GM12872 (cell line): ENCODE data around the gene SHISAL2A.

Experiments used
- CTCF ChIP-seq: IDR thresholded peaks from 3 replicates; pipeline ENCODE4 v1.5.1; 2011; ENCODE audit warnings: low read depth, mild to moderate bottlenecking, low read length, moderate library complexity; ENCODE audit not compliant: insufficient read depth

Gene SHISAL2A

DNA sequence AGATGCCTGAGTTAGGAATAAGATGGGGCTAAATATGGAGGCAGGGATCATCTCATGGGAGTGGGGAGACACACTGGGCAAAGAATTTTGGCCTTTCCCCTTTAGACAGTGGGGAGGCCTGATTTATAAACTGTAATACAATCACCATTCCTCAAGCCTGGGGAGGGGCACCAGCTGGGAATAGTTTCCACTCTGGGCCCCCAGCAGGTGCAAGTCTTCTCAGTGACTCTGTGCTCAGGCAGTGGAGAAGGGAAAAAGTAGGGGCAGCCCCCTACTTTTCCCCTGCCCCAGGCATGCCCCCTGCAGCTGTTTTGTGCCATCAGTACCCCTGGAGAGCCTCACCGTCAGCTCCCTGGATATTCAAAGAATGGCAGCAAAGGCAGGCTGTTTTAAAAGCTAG is 46.1 kb downstream of the SHISAL2A start:
- TF ChIP-seq CTCF = no peak

DNA sequence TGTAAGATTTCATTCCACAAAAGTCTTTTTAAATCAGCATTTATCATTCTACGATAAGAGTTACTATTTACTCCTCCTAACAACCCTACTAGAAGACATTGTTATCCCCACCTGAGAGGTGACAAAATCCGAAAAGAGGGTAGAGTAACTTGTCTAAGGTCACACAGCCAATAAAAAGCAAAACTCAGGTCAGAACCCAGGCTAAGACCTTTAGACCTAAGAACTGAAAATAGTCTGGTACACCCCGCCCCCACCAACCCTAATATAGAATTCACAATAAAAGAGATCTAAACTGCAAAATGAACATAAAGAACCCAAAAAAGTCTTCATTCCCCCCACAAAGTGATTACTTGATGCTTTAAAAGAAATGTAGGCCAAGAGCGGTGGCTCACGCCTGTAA is 46.5 kb downstream of the SHISAL2A start:
- TF ChIP-seq CTCF = no peak

GRCh38 chr1:52680353-52680752 is 47.4 kb downstream of the SHISAL2A start:
- TF ChIP-seq CTCF = no peak

DNA sequence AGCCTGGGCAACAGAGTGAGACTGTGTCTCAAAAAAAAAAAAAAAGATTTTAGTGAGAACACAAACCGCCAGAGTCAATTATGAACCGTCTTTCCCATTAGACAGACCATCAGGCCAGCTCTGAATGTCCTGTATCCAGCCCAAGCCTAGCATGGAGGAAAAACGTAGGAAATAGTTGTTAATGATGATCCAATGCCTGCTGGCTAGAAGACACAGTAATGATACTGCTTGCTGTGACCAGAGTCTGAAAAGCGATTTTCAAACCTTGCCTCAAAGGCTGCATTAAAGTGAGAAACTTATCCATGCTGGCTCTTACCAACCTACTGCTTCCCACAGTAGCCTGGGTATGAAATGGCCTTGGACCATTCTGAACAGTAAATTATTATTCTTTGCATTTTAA is 48.2 kb downstream of the SHISAL2A start:
- TF ChIP-seq CTCF = no peak

GRCh38 chr1:52683367-52683940 is 50.5 kb downstream of the SHISAL2A start:
- no peak for TF ChIP-seq CTCF

- TF ChIP-seq CTCF = no peak
Observed at GRCh38 chr1:52684545-52684944, 51.6 kb downstream of the SHISAL2A start.

DNA sequence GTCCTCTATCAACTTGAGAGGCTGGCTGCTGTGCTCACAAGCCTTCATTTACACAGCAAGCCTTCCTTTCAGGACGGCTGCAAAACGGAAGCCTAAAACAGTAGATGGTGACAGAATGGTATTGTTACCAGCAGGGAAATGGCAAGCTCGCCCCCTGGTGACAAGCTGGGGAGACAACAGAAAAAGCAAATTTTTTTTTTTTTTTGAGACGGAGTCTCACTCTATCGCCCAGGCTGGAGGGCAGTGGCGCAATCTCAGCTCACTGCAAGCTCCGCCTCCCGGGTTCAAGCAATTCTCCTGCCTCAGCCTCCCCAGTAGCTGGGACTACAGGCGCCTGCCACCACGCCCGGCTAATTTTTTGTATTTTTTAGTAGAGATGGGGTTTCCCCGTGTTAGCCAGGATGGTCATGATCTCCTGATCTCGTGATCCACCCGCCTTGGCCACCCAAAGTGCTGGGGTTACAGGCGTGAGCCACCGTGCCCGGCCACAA is 53.3 kb downstream of the SHISAL2A start:
- TF ChIP-seq CTCF = peak; percentile 76

- TF ChIP-seq CTCF = no peak
Observed at GRCh38 chr1:52686830-52687229, 53.9 kb downstream of the SHISAL2A start.
